ENCODE results near the gene ANXA3.

The ANXA3 gene

DNA sequence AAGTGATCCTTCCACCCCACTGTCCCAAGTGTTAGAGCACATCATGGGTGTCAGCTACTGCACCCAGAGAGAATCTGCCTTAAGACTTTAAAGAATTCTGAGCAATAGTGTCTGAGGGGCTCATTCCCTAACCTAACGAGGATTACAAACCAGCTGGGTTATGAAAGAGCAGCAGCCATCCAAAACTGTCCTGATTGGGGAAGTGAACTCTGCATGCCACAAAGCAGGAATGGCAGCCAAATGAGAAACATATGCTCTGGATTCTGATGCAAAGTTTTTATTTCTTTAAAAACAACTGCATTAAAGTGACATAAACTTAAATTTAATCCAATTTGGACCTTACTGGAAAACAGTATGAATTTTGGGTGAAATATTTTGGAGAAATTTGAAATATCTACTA is 103.2 kb downstream of the ANXA3 start:
- Mint-ChIP-seq H3K4me1 (peaks cover 38% of the 10 kb centered on the region), H3K36me3 (no peaks in the 10 kb centered on the region), H3K9me3 (no peaks in the 10 kb centered on the region), H3K4me3 (no peak overlapping the region), H3K27ac (no peak overlapping the region), H3K27me3 (no peaks in the 10 kb centered on the region)

DNA sequence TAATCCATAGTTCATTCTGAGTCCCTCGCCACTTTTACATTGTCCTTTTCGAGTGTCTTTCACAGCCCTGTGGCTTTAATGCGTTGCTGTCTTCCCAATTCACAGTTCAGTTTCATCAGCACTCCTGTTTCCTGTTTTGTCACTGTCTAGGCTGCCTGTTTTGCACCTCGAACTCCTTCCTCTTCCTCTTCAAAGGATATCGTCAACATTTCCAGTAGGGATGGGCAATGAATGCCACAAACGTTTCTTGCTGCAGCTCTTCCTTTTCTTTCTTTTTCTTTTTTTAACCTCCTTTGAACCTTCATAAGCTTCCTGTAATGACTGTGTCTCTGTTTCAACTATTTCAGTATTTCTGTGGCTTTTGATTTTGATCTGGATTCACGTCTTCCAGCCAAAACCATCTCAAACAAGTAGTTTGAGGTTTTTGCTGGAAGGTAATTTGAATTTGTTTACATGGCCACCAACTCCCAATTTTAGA is 105.4 kb downstream of the ANXA3 start:
- H3K4me3 Mint-ChIP-seq: peak overlapping the region; percentile 69
- H3K4me1 Mint-ChIP-seq: peaks cover 48% of the 10 kb centered on the region
- H3K27me3 Mint-ChIP-seq: no peaks in the 10 kb centered on the region
- H3K9me3 Mint-ChIP-seq: no peaks in the 10 kb centered on the region
- H3K36me3 Mint-ChIP-seq: no peaks in the 10 kb centered on the region
- peak overlapping the region; percentile 48 for H3K27ac Mint-ChIP-seq

DNA sequence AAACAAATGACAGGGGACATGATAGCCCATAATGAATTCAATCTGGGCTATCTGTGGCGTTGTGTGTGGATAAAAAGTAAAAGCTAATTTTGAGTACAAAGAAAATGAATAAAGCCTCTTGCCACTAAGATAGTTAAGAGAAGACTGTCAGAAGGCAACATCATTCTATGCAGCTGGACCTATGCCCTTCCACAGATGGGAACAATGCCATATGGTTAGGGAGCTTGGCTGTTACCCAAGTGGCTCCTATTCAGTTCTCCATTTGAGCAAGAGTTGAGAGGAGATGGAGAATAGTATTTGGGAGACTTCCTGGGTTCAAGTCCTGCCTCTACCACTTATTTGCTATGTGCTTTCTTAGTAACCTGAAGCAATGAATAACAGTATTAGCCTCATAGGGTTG is 107.7 kb downstream of the ANXA3 start:
- no peaks in the 10 kb centered on the region for H3K9me3 Mint-ChIP-seq
- H3K4me3 Mint-ChIP-seq: no peak overlapping the region
- no peaks in the 10 kb centered on the region for H3K27me3 Mint-ChIP-seq
- no peak overlapping the region for H3K27ac Mint-ChIP-seq
- H3K36me3 Mint-ChIP-seq: no peaks in the 10 kb centered on the region
- H3K4me1 Mint-ChIP-seq: peaks cover 58% of the 10 kb centered on the region

DNA sequence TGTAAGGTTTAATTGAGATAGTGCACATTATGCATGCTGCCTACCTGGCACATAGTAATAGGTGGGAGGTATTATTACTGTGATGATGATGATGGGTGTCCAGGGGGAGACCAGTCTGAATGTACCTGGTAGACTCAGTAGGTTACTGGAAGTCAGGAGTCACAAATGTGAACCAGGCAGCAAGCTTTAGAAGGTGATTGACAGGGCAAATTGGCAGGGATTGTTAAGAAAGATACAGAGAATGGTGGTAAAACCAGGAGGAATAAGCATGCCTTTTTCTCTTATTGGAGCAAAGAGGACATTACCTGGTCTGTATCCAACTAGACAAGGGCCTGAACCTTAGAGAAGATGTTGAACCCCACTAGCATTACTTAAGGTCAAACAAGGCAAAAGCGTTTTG is 108.1 kb downstream of the ANXA3 start:
- no peak overlapping the region for H3K27ac Mint-ChIP-seq
- H3K27me3 Mint-ChIP-seq: no peaks in the 10 kb centered on the region
- H3K4me3 Mint-ChIP-seq: no peak overlapping the region
- no peaks in the 10 kb centered on the region for H3K36me3 Mint-ChIP-seq
- no peaks in the 10 kb centered on the region for H3K9me3 Mint-ChIP-seq
- H3K4me1 Mint-ChIP-seq: peaks cover 58% of the 10 kb centered on the region
